Stimulated activated CD4-positive, alpha-beta T cell treated with anti-CD3 and anti-CD28 coated beads, TNF-alpha, amount 100 ng/mL, for 48 hours (primary cell): ENCODE results near the gene KIF6.

Experiments
- DNase-seq, 3 donors: peaks; one replicate each; pipeline ENCODE4 v3.0.0-alpha.2; 2020; ENCODE audit warnings: low read depth in 3 of 3

The KIF6 gene

DNA sequence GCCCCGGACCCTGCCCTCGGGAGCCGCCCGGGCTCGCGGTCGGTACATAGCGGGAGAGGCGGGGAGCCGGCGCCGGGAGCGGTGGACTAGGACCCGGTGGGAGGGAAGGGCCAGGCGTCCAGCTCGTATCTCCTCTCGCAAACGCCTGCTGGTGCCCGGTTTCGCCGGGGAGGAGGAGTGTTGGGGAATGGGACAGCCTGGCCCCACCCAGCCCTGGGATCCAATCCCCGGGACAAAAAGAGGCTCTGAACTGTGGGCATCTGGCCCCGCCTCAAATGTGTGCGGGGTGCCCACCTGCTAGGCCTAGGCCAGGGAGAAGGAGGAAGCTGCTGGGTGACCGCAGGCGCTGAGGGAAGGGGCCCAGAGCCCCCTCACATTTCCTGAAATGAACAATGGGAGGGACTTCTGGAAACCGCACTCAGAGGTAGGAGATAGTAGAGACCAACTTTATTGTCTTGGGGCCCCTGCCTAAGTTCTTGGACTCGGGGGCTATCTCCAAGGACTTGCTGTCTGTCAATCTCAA is 410.9 kb downstream of the KIF6 start, which contains the start of gene KCNK17:
KCNK17 (minus strand) TSS at position 147 of the 523 bp plus-strand sequence; CDS start at position 48, 99 bp downstream.
- DNase-seq, result no peak

DNA sequence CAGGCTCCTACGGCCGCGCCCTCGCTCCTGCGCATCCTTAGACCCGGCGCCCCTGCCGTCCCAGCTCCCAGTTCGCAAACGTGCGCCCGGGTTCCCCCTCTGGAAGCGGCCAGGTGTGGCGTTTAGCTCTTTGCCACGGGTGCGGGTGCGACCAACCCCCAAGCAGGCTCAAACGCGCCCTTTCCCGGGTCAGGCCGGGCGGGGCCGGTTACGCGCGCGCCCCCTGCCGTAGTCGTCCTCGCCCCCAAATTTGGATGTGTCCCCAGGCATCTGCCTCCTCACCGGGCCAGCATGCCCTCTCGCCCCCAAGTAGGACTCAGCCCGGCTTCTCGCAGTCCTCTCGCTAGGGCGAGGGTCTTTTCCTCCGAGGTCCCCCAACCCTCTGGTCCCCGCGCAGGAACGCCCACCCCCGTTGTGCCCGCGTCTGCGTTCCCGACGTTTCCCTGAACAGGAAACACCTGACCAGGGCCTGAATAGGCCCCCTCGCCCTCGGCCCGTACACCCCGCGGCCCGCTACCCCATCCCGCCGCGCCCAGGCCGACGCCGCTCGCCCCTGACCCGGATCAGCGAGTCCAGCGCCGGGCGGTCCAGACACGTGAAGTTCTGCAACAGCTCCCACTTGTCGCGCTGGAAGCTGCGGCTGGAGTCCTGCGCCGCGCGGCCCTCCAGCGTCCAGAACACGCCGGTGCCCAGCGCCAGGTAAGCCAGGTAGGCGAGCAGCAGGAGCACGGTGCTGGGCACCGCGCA is 411.5 kb downstream of the KIF6 start:
- DNase-seq, result no peak

- DNase-seq, result no peak
These were observed 412.2 kb downstream of the KIF6 start for GRCh38 chr6:39312912-39313525.

GRCh38 chr6:39310542-39310941 is 414.7 kb downstream of the KIF6 start:
- DNase-seq, result no peak

- peak; percentile 27 to 50 (median 48) for DNase-seq
These were observed 415.2 kb downstream of the KIF6 start for GRCh38 chr6:39309942-39310531.

GRCh38 chr6:39307462-39307861 is 417.7 kb downstream of the KIF6 start:
- DNase-seq, result no peak

DNA sequence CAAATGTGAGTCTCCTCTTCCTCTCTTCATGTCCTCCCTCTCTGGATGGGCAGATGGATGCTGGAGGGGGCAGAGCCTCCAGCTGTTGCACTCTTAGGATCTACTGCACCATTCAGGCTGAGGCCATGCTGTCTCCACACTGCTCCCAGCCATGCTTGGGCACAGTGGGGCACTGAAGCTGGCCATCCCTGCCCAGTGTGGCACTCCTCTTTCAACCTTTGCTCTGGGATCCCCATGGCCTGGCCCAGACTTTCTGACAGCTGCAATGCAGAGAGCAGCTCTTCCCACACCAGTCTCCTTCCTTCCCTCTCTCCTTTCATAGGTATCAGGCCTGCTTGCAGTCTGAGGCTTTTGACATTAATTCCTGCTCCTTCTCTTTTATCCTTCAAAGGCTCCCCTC is 420.3 kb downstream of the KIF6 start:
- no peak for DNase-seq

- no peak for DNase-seq
These were observed 421.6 kb downstream of the KIF6 start for GRCh38 chr6:39303425-39304153.

- peak; percentile 74 to 91 (median 80) for DNase-seq
These were observed 422.4 kb downstream of the KIF6 start for GRCh38 chr6:39302669-39303424.

DNA sequence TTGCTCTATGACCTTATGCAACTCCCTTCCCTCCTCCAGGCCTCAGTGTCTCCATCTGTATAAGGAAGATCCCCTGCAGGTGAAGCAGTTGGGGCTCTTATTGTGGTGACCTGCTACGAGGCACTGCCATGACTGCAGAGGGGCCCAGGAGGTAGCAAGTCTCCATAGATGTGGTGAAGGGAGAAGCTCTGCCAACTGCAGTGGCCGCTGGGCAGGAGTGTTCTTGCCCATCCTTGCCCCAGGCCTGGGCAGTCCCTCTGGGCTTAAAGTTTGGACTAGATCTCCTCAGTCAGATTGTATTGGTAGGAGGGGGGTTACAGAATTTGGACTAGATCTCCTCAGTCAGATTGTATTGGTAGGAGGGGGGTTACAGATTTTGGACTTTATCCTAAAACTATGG is 423.2 kb downstream of the KIF6 start:
- no peak for DNase-seq

DNA sequence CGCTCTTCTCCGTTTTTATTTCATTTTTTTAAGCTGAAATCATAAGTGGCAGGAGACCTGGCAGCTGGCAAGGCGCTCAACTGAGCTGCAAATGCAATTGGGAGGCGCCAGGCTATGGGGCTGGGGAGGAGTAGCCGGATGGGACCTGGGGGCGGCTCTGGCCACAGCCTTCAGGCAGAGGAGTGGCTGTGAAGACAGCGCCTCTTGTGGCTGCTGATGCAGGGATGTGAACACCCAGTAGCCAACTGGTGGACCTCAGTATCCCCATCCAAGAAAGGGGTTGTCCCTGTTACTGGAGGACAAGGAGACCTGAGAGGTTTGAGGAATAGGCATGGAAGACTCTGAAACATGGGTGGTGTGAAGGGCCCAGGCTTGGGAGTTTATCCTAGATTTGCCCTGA is 423.6 kb downstream of the KIF6 start:
- DNase-seq, result no peak

- no peak for DNase-seq
These were observed 424.5 kb downstream of the KIF6 start for GRCh38 chr6:39300739-39301138.

DNA sequence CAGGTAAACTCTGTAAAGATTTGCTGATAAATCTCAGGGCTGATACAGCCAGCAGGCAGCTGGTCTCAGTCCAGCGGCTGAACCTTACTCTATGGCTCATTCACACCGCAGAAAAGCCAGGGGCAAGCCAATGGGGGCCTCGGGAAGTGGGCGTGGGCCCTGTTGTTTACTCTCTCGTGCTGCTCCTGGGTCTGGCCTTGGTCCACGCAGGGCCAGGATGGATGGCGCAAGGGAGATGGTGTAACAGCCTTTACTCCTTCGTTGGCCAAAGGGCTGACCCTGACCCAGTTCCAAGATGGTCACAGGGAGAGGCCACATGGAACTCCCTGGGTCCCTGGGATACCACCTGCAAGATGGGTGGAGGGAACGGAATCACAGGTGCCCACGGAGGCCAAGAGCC is 427.1 kb downstream of the KIF6 start:
- no peak for DNase-seq

DNA sequence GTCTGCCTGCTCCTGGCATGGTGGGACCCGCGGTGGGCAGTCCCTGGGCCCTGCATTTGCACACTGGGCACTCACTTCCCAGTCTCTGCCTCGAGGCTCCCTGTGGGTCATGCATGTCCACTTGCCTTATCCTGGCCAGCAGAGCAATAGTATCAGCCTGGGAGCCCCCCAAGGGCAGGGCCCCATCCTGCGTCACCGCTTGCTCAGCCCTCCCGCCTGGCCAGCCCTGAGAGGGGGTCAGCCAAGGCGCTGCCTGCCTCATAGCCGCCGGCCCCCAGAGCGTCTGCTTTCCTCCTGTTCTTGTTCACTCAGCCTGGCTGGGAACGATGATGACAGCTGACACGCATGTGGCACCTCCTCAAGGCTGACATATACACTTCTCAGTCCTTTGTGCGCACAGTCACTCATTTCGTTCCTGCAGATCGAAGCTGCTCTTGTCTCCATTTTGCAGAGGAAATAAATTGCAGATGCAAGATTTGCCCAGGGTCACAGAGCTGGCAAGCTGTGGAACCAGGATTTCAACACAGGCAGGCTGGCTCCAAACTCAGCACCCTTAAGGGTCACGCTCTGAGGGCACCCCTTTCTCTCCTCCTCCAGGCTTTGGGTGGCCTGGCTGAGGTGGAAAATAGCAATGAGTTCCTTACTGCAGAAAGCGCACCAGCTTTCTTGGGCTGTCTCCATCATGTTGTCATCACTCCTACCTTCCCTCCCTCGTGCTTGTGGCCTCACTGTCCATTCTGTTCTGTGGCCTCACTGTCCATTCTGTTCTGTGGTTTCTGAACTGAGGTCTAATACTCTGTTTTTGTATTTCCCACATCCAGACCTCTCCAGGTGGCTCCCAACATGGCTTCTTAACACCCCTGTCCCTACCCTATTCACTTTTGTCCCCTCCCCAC is 428.2 kb downstream of the KIF6 start:
- no peak for DNase-seq

DNA sequence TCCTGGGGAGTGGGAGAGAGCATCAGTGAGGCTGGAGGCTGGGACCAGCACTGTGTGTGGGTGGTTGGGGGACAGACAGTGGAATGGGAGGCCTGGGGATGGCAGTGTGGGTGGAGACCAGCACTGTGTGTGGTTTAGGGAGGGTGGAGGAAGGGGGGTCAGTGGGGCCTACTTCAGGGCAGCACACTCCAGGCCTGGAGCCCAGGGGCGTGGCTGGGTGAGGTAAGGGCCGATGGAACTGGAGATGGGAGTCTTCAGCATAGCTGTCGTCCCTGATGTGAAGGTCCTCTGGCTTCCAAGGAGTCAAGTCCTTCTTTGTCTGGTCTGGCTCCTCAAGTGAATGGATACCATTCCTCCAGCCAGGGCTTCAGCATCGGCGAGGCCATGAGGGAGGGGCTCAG is 429.6 kb downstream of the KIF6 start:
- no peak for DNase-seq

- no peak for DNase-seq
These were observed 430.3 kb downstream of the KIF6 start for GRCh38 chr6:39294899-39295298.

DNA sequence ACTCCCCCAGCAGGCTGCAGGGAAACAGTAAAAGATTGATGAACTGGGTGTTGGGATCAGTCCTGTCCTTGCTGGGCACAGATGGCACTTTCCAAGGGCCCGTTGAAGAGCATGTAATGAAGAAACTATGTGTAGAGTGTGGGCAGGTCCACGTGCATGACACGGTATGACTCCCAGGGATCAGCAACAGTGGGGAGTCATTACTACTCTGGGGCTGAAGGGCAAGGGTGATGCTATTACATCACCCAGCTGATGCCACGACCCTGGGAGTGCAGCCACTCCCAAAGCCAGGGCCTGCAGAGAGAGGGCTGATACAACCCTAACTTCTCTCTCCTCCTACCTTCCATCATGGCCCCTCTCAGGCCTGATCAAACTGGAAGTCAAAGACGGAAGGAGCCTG is 431.1 kb downstream of the KIF6 start:
- DNase-seq, result no peak

DNA sequence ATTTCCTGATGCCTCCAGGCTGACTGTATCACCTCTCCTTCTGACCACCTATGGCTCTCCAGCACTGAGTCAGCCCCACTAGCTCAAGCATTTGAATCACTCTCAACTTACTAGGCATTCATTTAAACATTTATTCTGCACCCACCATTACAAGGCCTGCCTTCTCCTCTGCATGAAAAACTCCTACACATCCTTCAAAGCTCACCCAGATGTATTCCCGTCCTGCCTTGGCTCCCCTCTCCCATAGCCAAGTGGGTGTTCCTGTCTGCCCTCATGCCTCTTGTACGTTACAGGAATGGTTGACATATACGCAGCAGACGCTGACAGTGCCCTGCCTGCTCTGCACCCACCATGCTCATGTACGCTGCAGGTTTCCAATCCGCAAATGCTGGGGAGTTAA is 432.6 kb downstream of the KIF6 start:
- DNase-seq, result no peak

DNA sequence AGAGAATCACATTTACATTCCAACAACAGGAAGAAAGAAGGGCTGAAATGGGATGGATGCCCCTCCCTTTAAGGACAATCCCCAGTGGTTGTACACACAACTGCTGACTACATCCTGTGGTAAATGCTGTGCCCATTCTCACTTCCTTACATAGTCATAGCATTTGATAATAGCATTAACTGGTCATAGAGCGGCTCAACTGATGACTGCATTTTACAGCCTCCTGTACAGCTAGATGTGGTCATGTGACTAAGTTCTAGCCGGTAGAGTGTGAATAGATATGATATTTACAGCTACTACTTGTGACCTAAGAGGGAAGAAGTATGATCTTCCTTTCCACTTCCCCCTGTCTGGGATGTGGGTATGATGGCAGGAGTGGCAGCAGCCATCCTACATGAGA is 435.7 kb downstream of the KIF6 start:
- no peak for DNase-seq

GRCh38 chr6:39287601-39288000 is 437.6 kb downstream of the KIF6 start:
- DNase-seq, result no peak
